Upper lobe of right lung (tissue), 1 donor: ENCODE data around the gene BPIFB6. TPM values are rescaled to one million over a fixed set of nuclear protein-coding genes. Genes with fewer than 3 reads are reported as not detected.

Source experiments
- ATAC-seq: fragments of 200-7000 bp; cut with Tn5 transposase; one replicate; pipeline ENCODE4 v1.9.1; 2020; ENCODE audit warnings: mild to moderate bottlenecking, moderate library complexity
- DNase-seq: peaks from one replicate; pipeline ENCODE4 v3.0.0-alpha.2; 2020
- H3K27ac ChIP-seq: fragments of 200-600 bp; one replicate; pipeline ENCODE4 v1.8.0; 2022
- H3K27me3 ChIP-seq: fragments of 200-600 bp; one replicate; pipeline ENCODE4 v1.8.0; 2022; ENCODE audit warnings: mild to moderate bottlenecking
- H3K36me3 ChIP-seq: fragments of 200-600 bp; one replicate; pipeline ENCODE4 v1.8.0; 2022
- H3K4me1 ChIP-seq: fragments of 200-600 bp; one replicate; pipeline ENCODE4 v1.8.0; 2022
- H3K4me3 ChIP-seq: fragments of 200-600 bp; one replicate; pipeline ENCODE4 v1.8.0; 2022; ENCODE audit warnings: mild to moderate bottlenecking
- H3K9me3 ChIP-seq: fragments of 200-600 bp; one replicate; pipeline ENCODE4 v1.8.0; 2022
- intact Hi-C: fragments of 100-400 bp; cut with DNase I; formaldehyde crosslinking; loops from one replicate; pipeline ENCODE4 v1.11.0; 2022
- total RNA-seq: library from RNA; stranded (reverse); fragmentation: NEBNext Ultra II Directional; extraction: Animal tissue kit (Norgen Biotek cat#: 25700); gene quantifications from one replicate; pipeline ENCODE4 v1.2.1, GENCODE V29; 2021
- TF ChIP-seq, protein P1 (sequence below): fragments of 200-600 bp; IDR thresholded peaks from one replicate; pipeline ENCODE4 v1.8.0; 2022; ENCODE audit warnings: antibody characterized with exemption
- donor health status: DM: no; HTN: yes; CAD: no; lungs with severe emphysema.

The BPIFB6 gene
- total RNA-seq, 1 donor from 2014 or later: not detected

DNA sequence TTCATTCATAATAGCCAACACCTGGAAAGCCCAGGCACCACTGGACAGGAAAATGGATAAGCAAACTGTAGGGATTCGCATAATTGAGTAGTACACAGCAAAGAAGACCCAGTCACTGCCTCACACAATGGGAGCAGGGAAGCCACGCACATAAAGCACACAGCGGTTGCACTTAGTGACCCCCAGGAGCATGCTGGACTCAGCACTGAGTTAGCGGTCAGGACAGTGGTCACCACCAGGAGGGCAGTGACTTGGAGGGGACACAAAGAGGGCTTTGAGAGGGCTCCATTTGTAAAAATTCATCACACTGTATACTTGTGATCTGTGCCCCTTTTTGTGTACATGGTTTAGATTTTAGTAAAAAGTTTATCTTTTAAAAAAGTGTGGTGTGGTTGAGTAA, 19.9 kb downstream of the BPIFB6 start:
- Histone ChIP-seq H3K4me1 (no peaks in the 10 kb centered on the region), H3K9me3 (no peaks in the 10 kb centered on the region), H3K27me3 (no peaks in the 10 kb centered on the region), H3K27ac (no peak overlapping the region), H3K36me3 (no peaks in the 10 kb centered on the region), H3K4me3 (no peak overlapping the region)
- DNase-seq (no peak), ATAC-seq (no peak)
- intact Hi-C loops: no loop called here
- TF ChIP-seq, protein P1, sequence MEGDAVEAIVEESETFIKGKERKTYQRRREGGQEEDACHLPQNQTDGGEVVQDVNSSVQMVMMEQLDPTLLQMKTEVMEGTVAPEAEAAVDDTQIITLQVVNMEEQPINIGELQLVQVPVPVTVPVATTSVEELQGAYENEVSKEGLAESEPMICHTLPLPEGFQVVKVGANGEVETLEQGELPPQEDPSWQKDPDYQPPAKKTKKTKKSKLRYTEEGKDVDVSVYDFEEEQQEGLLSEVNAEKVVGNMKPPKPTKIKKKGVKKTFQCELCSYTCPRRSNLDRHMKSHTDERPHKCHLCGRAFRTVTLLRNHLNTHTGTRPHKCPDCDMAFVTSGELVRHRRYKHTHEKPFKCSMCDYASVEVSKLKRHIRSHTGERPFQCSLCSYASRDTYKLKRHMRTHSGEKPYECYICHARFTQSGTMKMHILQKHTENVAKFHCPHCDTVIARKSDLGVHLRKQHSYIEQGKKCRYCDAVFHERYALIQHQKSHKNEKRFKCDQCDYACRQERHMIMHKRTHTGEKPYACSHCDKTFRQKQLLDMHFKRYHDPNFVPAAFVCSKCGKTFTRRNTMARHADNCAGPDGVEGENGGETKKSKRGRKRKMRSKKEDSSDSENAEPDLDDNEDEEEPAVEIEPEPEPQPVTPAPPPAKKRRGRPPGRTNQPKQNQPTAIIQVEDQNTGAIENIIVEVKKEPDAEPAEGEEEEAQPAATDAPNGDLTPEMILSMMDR: no peak

DNA sequence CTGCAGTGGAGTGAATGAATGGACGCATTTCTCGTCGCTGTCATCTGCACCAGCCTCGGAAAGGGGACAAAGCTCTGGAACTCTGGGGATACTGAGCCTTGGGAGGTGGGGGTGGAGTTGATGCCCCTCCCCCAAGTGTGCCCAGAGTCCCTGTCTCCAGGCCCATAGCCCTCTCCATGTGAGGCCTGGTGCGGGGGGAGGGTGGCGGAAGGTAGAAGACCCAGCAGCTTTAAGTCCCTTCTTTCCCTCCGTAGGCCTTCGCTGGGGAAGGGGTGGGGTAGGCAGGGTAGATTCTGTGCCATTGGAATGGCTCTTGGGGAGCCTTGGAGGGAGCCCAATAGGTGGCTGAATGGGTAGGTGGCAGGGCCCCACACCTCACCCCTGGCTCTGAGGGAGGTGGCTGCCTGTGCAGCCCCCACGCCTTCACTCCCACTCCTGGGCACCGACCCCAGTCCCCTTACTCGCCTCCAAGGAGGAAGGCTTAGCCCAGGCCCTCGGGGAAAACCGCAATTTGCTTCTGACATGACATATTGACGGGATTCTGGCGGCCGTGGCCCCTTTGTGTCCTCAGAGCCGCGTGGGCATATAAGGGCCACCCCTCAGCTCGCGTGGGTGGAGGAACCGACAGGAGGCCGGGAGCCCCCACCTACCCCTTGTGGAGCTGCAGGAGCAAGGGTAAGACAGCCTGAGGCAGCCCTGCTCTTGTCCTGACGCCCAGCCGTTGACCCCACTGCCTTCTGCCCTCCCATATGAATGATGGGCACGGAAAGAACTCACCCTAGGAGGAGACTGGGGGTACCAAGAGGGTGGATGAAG, 22.1 kb downstream of the BPIFB6 start, which contains the start of gene BPIFB3:
Gene BPIFB3, plus strand, starts transcription at position 613 of the 816 bp plus-strand sequence. CDS start 1,533 bp downstream, outside the sequence.
- H3K4me1 ChIP-seq: no peaks in the 10 kb centered on the region
- H3K36me3 ChIP-seq: no peaks in the 10 kb centered on the region
- no peak within 1 kb of the TSS for H3K4me3 ChIP-seq
- DNase-seq: no peak
- intact Hi-C loops: no loop called here
- no peaks in the 10 kb centered on the region for H3K27me3 ChIP-seq
- H3K27ac ChIP-seq: no peak within 1 kb of the TSS
- H3K9me3 ChIP-seq: no peaks in the 10 kb centered on the region
- no peak for ATAC-seq
- TF ChIP-seq, protein P1: no peak

DNA sequence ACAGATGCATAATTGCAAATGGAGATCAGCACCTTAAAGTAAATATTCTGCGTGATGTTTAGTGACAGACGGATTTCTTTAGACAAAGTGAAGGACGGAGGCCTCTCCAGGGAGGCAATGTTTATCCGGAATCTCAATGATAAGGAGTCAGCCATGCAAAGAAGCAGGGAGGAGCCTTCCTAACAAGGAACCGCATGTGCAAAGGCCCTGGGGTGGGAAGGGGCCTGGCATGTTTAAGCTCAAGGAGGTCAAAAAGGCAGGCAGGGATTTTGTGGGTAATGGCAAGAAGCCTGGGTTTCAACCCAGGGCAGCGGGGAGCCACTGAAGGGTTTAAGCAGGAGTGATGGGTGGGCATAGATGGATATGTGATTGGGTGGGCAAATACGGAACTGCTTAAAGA, 22.9 kb downstream of the BPIFB6 start:
- no peaks in the 10 kb centered on the region for H3K4me1 ChIP-seq
- ATAC-seq: no peak
- H3K36me3 ChIP-seq: no peaks in the 10 kb centered on the region
- H3K27me3 ChIP-seq: no peaks in the 10 kb centered on the region
- H3K27ac ChIP-seq: no peak overlapping the region
- no peak overlapping the region for H3K4me3 ChIP-seq
- no peak for DNase-seq
- intact Hi-C loops: no loop called here
- no peaks in the 10 kb centered on the region for H3K9me3 ChIP-seq
- TF ChIP-seq, protein P1: no peak

DNA sequence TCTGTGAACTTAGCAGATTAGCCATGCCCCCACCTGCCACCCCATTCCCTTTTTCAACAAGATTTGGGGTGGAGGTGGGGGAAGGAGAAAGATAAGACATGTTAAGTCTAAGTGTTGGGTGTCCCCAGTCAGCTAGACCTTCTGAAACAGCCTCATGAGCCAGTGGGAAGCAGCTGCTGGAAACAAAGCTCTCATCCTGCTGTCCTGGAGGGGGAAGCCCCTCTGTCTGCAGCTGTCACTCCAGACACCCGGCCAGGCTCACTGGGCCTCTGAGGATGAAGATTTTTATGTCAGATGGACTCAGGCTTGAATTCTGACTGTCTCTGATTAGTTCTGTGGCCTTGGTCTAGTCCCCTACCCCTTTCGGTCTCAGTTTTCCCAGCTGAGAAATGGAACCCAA, 23.3 kb downstream of the BPIFB6 start:
- ATAC-seq (no peak), DNase-seq (no peak)
- intact Hi-C loops: no loop called here
- H3K27me3 ChIP-seq: no peaks in the 10 kb centered on the region
- TF ChIP-seq, protein P1: no peak
- H3K9me3 ChIP-seq: no peaks in the 10 kb centered on the region
- H3K4me3 ChIP-seq: no peak overlapping the region
- no peaks in the 10 kb centered on the region for H3K36me3 ChIP-seq
- no peaks in the 10 kb centered on the region for H3K4me1 ChIP-seq
- H3K27ac ChIP-seq: no peak overlapping the region

DNA sequence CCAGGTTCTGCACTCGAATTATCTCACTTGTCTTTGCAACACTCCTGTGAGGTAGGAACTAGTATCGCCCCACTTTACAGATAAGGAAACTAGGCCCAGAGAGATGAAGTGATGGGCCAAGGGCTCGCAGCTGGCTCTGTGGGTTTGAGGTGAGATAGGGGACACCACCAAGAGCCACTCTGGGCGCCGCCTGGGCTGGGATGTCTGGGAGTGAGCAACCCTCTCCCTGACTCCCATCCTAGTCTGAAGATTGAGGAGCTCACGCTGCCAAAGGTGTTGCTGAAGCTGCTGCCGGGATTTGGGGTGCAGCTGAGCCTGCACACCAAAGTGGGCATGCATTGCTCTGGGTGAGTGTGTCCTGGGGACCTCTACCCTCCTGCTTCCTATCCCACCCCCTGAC, 27.7 kb downstream of the BPIFB6 start:
- Histone ChIP-seq H3K27me3 (no peaks in the 10 kb centered on the region), H3K27ac (no peak overlapping the region), H3K9me3 (no peaks in the 10 kb centered on the region), H3K4me1 (no peaks in the 10 kb centered on the region), H3K36me3 (no peaks in the 10 kb centered on the region), H3K4me3 (no peak overlapping the region)
- intact Hi-C loops: no loop called here
- DNase-seq (peak; percentile 9), ATAC-seq (no peak)
- TF ChIP-seq, protein P1: no peak
